RCC 7860 (cell line): ENCODE data around the gene ABCG5.

Experiments
- DNase-seq: peaks from one replicate; pipeline ENCODE4 v3.0.0-alpha.2; 2015; ENCODE audit warnings: low spot score
- FAIRE-seq: peaks from 2 replicates; lab custom pipeline; 2012; peaks lifted over from hg19 to GRCh38; lab: Jason Lieb, UNC

Gene ABCG5

DNA sequence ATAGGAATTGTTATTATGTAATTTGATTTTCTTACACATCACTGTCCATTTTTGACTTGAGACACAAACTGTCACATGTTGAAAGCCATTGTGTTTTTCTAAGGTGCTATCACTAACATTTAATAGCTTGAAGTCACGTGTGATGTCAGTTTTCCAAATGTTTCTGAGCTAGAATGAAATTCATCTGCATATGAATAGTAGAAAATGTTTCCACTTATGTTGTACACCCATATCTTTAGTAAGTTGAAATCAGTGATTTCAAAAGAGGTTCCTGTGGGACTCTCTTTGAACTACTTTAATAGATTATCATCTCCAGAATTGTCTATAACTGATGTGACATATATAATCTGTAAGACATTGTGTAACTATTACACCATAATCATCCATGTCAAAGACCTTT is 27.8 kb downstream of the ABCG5 start:
- no peak for DNase-seq
- FAIRE-seq, result no peak

GRCh38 chr2:43810452-43810851 is 28.2 kb downstream of the ABCG5 start:
- no peak for DNase-seq
- FAIRE-seq, result no peak

- no peak for DNase-seq
- no peak for FAIRE-seq
Measured at GRCh38 chr2:43806719-43807031, 32.0 kb downstream of the ABCG5 start.

- no peak for DNase-seq
- FAIRE-seq, result no peak
Measured at GRCh38 chr2:43803113-43803512, 35.5 kb downstream of the ABCG5 start.

DNA sequence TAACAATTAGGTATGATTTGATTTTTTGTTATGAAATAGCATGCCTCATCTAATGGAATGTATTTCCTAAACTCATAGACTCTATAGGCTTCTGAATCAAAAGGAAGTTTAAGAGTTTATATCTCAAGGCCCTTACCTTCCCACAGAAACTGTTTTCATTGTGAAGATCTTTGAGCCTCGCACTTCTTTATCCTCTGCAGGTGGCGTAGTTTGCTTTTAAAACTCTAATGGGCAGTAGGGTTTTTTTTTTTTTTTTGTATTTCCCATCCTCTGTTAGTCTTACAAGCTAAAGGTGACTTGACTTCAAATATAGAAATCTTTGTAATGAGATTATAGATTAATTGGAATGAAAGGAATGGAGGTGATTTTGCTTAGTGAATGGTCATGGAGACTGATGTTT is 36.5 kb downstream of the ABCG5 start:
- DNase-seq (no peak), FAIRE-seq (no peak)

DNA sequence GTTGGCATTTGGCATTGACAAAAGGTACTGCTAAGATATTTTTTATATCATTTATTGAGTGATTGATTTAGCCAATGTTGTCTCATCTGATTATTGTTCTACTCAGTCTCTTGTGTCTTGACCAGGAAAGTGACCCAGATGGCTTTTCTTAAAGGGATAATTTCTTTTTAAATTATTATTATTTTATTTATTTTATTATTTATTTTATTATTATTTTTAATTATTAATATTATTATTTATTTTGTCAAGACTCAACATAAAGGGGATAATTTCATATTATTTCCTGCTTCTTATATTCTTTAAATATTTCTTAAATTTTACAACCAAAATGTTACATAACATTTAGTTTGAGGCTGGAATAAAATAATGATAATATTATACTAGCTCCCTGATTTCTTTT is 37.7 kb downstream of the ABCG5 start:
- FAIRE-seq (peak; percentile 57), DNase-seq (no peak)

- DNase-seq, result no peak
- no peak for FAIRE-seq
Measured at GRCh38 chr2:43798300-43798699, 40.3 kb downstream of the ABCG5 start.

- DNase-seq, result no peak
Measured at GRCh38 chr2:43796206-43796605, 42.4 kb downstream of the ABCG5 start.

GRCh38 chr2:43794956-43795355 is 43.7 kb downstream of the ABCG5 start:
- DNase-seq, result no peak
- FAIRE-seq, result no peak

More at GRCh38 chr2:43796206-43796605, 42.4 kb downstream of the ABCG5 start:
- no peak for FAIRE-seq

DNA sequence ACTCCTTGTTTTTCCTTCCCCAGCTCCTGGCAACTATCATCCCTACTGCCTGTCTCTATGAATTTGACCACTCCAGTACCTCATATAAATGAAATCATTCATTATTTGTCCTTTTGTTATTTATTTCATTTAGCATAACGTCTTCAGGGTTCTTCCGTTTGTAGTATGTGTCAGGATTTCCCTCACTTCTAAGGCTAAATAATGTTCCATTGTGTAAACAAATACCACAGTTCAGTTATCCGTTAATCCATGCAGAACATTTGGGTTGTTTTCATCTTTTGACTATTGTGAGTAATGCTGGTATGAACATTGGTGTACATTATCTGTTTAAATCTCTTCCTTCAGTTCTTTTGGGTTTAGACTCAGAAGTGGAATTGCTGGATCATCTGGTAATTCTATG is 46.0 kb downstream of the ABCG5 start:
- DNase-seq, result peak; percentile 62
- peak; percentile 93 for FAIRE-seq

- no peak for DNase-seq
- no peak for FAIRE-seq
Measured at GRCh38 chr2:43791035-43791765, 47.4 kb downstream of the ABCG5 start.

GRCh38 chr2:43790147-43790546 is 48.5 kb downstream of the ABCG5 start:
- no peak for DNase-seq
- FAIRE-seq, result no peak

DNA sequence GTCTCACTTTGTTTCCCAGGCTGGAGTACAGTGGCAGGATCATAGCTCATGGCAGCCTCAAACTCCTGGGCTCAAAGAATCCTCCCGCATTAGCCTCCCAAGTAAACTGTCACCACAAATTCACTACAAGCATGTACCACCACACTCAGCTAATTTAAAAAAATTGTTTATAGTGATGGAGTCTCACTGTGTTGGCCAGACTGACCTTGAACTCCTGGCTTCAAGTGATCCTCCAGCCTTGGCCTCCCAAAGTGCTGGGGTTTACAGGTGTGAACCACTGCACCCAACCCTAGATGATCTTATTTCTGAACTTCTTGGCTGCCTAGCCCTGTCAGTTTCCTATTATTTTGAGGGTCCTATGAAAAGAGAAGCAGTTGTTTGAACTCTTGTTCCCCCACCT is 50.0 kb downstream of the ABCG5 start:
- DNase-seq (no peak), FAIRE-seq (no peak)

DNA sequence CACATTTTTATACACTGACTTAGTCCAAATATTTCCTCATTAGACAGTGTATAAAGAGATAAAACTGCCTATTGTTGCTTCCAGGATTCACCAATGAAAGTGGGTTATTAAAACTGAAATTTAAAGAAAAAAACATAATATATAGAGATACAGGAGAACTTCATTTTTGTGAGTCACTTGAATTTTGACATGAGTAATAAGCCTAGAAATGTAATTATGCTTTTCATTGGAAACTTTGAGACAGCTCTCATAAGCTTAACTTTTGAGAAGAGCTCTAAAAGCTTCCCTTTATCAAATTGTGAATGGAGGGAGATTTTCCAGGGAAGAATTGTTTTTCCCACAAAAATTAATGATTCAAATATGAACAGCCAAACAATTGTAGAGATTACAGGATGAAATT is 50.7 kb downstream of the ABCG5 start:
- no peak for DNase-seq
- no peak for FAIRE-seq

- no peak for DNase-seq
Measured at GRCh38 chr2:43778233-43778632, 60.4 kb downstream of the ABCG5 start.

DNA sequence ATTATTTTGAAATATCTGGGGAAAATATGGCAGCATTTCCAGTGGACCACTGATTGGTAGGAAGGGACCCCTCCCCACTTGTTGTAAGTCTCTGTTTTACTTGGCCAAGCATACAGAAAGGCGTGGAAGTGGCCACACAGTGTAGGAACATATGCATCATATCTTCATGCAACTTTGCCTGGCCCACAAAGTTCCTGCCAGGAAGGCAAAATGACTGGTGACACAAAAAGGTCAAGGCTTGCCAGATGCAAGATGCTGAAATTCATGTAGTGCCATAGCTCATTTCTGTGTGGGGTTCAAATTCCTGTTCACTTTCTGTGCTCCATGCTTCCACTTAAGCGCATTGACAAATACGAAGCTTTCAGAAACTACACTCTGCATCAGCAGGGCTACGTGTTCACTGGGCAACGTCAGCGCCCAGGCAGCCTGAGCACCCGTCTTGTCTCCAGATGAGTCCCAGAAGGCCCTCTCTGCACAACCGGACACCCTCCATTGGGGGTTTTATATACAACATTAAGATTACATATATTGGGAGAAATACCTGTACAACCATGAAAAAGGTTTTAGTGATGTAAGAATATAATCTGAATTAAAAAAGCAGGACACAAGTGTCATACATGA is 61.2 kb downstream of the ABCG5 start:
- FAIRE-seq, result no peak
- no peak for DNase-seq

More at GRCh38 chr2:43778233-43778632, 60.4 kb downstream of the ABCG5 start:
- FAIRE-seq, result no peak

GRCh38 chr2:43776324-43776723 is 62.3 kb downstream of the ABCG5 start:
- FAIRE-seq (no peak), DNase-seq (no peak)

DNA sequence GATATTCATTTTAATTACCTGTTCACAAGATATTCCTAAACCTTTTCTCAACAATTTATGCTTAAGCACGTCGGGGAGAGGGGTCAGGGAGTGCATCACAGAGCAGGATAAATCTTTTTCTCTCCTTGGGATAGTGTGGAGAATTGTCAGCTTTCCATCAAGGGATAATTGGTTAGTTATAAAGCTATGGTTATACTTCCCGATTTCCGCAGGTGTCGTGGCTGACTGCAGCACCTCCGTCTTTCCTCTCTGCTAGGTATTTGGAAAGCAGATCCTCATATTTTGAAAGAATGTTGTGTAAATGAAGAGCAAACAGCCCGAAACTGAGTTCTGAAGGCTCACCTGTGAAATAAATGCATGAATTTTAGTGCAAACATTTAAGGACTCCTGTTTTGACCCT is 64.0 kb downstream of the ABCG5 start:
- DNase-seq (no peak), FAIRE-seq (no peak)

DNA sequence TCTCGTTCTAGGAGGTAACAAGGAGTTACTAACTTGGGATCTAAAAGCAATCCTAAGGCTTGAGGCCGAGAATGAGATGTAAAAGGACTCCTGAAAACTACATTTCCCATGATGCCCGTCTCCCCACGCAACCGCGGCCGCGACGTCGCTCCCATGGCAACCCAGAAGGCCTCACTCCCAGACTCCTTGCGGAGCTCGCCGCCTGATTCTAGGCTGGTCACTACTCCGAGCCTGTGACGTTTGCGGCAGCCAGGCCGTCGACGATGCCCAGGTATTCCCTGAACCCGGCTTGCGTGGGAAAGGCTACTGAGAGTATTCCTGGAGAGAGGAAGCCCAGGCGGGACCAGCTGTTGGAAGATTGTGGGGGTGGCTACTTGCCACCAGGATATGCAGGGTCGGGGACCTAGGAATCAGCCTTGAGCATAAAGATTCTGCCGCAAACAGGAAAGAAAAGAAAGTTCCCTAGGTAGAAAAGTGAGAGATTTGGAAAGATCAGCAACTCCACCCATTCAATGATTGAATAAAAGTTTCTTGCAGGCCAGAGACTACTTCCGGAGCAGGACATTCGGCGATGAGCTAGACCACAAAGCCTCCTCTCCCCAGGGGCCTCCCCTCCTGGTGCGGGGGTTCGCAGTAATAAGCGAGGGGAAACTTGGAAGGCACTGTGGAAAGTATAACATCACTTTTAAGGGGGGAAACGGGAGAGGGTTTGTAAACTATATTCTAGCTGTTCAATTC is 64.6 kb downstream of the ABCG5 start, which contains the start of gene DYNC2LI1:
DYNC2LI1 (plus strand) TSS at position 164 of the 738 bp plus-strand sequence; CDS start at position 264, 100 bp downstream.
- DNase-seq (peak; percentile 77), FAIRE-seq (peak; percentile 60)

DNA sequence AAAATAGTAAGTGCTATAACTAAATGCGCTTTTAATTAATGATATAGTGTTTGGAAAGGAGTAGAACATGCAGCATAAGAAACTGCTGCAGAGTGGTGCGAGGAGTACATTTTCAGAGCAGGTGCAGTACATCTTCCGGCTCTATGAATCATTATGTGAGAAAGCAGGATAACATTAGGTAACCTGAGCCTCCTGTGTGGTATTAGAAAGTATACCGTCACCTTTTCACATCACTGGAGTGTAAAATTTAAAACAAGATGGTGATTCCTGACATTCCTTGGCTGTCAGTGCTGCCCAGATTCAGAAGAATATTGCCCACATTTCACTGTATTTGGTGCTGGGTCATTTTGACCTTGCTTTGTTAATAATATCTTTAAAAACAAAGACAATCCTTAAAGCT is 72.6 kb downstream of the ABCG5 start:
- peak; percentile 55 for DNase-seq
- FAIRE-seq, result peak; percentile 73

DNA sequence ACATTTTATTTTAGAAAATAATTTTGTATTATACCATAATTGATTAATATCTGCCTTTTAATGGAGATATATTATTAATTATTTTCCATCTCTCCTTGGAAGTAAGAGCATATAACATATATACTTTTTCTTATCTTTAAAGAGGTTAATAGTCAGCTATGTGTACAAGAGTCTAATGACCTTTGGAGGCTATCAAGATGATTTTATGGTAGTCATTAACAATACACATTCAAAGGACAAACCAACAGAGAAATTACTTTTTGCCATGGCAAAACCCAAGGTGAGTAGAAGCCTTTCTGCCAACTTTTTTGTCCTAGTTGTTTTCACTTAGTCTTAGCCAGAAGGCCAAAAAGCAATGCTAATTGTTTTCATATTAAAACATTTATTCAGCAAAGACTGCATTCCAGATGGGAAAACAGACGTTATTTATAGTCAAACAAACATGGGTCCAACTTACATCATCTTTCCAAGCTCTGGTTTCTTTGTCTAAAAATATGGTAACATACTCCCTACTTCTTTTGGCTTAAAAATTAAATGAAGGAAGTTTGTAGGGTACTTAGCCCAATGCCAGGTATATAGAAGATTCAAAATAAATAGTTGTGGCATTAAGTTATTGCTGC is 74.4 kb downstream of the ABCG5 start:
- peak; percentile 27 for FAIRE-seq
- DNase-seq, result no peak
